NCI-H345 (cell line): Measurements from ENCODE around the gene FAM131C.
A peak's percentile ranks its signal among the peaks of the same experiment; 100 is the strongest.
"Not testable (repeated sequence)": the region's sequence is repeated elsewhere in the genome, so short reads cannot be mapped to it uniquely, and the experiment has no call there.

ENCODE experiments used
- DNase-seq: peaks from one replicate; lab custom pipeline; 2025; lab: John Stamatoyannopoulos, UW

FAM131C gene

GRCh38 chr1:16058394-16059120 lies 14.9 kb downstream of the FAM131C start:
- not testable (repeated sequence) for DNase-seq

GRCh38 chr1:16057314-16057915 lies 16.0 kb downstream of the FAM131C start:
- not testable (repeated sequence) for DNase-seq

- DNase-seq, result not testable (repeated sequence)
These were observed 16.9 kb downstream of the FAM131C start for GRCh38 chr1:16056521-16056912.

- peak; percentile 89 for DNase-seq
These were observed 17.6 kb downstream of the FAM131C start for GRCh38 chr1:16055613-16056520.

DNA sequence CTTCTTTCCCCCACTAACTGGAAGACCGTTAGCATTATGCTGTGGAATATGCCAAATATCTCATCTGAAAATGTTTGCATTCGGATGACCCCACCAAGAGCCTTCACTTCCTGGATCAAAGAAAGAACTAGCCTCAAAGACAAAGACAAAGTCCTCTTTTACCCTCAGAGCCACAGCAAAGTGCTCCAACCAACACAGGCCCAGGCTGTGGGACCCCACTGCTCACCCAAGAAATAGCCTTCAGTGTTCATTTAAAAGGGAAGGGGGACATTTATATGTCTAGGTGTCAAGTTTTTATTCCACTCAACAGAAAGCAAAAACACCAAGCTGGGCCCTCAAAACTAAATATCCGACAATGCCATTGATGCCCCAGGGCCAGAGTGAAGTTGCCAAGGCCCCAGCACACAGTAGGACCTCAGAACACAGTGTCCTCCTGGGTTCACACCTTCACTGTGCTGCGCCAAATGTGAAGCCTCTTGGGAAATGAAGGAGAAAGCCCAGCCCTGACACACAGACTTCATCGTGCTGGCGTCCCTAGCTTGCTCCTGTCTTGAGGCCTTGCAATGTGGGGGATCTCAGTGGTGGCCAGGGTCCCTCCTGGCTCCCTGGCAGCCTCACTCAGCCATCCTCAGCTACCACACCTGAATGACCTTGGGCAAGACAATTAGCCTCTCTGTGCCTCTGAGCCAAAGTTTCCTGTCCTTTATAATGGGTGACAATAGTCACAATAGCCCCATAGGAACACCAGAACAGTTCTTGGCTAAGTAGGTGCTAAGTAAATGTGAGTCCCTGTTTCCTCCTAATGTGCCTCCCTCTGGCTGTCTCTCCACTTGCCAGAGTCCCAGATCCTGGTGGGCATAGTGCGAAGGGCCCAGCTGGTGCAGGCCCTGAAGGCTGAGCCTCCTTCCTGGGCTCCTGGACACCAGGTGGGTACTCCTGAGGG lies 18.6 kb downstream of the FAM131C start:
- no peak for DNase-seq

DNA sequence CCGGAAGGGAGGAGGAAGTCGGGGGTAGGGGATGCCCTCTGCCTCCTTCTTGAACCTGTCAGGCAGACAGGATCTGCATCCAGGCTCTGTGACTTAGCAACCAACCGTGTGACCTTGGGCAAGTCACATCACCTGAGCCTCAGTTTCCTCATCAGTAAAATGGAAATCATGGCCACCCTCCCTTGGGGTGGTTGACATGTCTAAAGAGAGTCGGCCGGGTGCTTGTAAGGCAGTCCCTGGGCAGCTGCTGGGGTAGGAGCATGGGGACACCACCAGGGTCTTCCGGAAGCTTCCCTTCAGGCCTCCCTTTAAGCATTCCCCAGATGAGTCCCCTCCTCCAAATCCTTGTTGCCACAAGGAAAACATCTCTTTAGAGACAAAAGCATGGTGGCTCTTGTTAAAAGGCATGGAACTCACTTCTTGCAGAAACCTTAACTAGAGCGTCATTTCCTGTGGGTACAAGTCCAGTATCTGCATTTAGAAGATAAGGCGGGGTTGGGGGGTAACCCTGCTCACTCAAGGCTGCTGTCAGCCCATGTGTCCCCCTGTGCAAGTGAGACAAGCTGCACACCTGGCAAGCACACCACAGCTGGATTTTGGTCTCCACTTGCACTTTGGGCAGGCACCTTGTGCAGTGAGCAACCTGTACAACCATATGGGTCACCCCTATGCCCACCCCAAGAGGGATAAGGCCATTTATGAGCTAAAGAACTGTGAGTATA lies 19.5 kb downstream of the FAM131C start:
- DNase-seq, result no peak

- not testable (repeated sequence) for DNase-seq
These were observed 21.5 kb downstream of the FAM131C start for GRCh38 chr1:16051949-16052348.

- no peak for DNase-seq
These were observed 22.4 kb downstream of the FAM131C start for GRCh38 chr1:16051039-16051438.

DNA sequence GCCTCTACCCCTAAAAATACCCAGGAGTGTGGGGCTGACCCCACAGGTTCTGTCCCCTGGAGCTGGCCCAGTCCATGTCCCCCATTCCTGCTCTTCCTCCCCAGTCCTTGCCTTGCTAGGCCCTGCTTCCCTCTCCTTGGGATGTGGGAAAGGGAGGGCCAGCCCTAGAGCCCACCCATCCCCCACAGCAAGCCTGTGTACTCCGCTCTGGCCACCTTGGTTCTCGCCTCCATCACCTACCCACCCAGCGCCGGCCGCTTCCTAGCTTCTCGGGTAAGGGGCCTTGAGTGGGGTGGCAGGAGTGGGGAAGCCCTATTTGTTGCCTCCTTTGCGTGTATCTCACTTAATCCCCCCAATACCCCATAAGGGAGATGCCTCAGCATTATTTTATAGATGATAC lies 23.1 kb downstream of the FAM131C start:
- DNase-seq, result no peak

- peak; percentile 61 for DNase-seq
These were observed 24.8 kb downstream of the FAM131C start for GRCh38 chr1:16048573-16049189.

GRCh38 chr1:16047791-16048475 lies 25.5 kb downstream of the FAM131C start:
- DNase-seq, result no peak

GRCh38 chr1:16046842-16047241 lies 26.6 kb downstream of the FAM131C start:
- DNase-seq, result no peak

GRCh38 chr1:16043950-16044349 lies 29.5 kb downstream of the FAM131C start:
- DNase-seq, result no peak

DNA sequence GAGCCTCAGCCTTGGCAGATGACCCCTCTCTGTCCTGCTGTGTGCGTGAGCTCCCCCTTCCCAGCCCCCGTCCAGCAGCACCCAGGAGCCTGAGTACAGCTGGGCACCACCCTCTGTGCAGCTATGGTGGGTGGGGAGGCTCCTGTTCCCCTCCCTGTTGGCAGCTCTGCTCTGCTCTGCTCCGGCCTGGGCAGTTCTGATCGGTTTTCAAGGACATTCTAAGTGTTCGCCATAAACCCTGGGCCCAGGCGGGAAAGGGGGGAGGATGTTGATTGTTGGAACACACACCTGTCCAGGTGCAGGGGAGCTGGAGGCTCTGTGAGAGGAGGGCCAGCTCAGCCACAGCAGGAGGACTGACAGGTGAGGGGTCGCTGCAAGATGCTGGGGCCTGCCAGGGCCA lies 29.9 kb downstream of the FAM131C start, which contains the start of gene CLCNKB:
TSS of gene CLCNKB (plus strand) at position 262 of the 400 bp plus-strand sequence. CDS start 711 bp downstream, outside the sequence.
- no peak for DNase-seq

- not testable (repeated sequence) for DNase-seq
These were observed 30.8 kb downstream of the FAM131C start for GRCh38 chr1:16042654-16043053.

DNA sequence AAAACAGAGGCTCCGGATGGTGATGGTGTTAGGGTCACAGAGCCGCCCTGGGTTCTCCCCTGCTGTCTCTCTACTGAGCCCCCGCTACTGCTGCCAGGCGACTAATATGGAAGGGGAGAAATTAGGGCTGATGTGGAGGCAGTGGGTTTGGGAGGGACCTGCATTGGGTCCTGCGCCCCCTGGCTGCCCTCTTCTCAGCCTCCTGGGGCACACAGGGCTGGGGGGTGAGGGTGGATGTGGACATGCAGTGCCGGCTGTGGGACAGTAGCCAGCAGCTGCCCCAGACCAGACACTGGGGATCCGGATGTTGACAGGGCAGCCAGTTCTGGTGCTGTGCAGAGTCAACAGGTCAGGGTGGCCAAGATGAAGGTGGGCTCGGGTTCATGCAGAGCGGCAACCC lies 31.4 kb downstream of the FAM131C start:
- no peak for DNase-seq

DNA sequence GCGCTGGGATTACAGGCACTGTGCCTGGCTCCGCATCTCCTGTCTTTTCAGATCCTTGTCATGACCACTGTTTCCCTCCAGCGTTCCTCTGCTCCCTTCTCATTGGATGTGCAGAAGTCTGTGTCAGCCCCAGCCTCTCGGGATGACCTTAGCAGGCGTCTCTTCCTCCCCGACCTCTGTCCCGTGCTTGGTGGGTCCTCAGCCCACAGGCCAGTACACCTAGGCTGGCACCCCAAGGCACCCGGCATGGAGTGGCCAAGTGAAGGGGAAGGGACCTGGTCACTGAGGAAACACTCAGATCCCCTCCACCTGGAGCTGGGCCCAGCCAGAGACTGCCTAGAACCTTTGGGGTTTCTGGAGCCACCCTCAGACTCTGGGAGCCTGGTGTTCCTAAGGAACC lies 32.3 kb downstream of the FAM131C start:
- DNase-seq, result no peak

GRCh38 chr1:16039871-16040270 lies 33.6 kb downstream of the FAM131C start:
- not testable (repeated sequence) for DNase-seq

DNA sequence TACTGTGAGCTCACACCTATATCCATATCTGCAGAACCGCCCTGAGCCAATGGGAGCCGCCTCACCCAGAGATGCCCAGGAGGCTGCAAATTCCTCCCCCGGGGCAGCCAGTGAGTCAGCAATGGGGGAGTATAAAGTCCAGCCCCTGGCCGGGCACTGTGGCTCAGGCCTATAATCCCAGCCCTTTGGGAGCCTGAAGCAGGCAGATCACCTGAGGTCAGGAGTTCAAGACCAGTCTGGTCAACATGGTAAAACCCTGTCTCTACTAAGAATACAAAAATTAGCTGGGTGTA lies 34.9 kb downstream of the FAM131C start:
- DNase-seq, result no peak

GRCh38 chr1:16036461-16036860 lies 37.0 kb downstream of the FAM131C start:
- DNase-seq, result not testable (repeated sequence)
